GM13977 (cell line): ENCODE measurements around the gene PRKD1.

Source experiments
- DNase-seq: peaks from one replicate; pipeline ENCODE4 v3.0.0; 2012; ENCODE audit warnings: low spot score
- in situ Hi-C: fragments of 300-500 bp; cut with MboI; formaldehyde crosslinking; loops from one replicate; pipeline ENCODE4 v1.12.0; 2022; ENCODE audit warnings: low sequenced_read_pairs, low pct_unique_long_range_greater_than_20kb, mixed read lengths, inconsistent platforms; ENCODE audit not compliant: unreplicated experiment
- TF ChIP-seq, protein P1 (sequence below): IDR thresholded peaks from 2 replicates; pipeline ENCODE4 v1.5.1; 2012; ENCODE audit warnings: mild to moderate bottlenecking, control low read depth; ENCODE audit not compliant: insufficient read depth; ENCODE audit errors: extremely low read depth, missing control alignments

The PRKD1 gene

DNA sequence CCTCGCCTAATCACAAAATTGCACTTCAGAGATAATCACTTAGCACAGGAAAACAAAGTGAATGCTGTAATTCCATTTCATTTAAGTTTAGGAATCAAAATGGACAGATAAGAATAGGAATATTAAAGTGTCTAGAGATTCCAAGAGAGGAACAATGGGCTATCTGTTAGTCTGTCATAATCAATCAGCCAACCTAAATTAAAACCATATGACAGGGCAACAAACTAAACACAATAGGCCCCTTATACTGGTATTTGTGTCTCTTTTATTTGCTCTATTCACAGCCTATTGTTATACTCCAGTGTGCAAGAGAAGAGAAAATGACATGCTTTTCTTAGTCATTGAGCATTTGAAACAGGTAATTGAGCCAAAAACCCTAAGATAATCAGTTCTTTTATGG is 259.4 kb downstream of the PRKD1 start:
- DNase-seq: no peak
- TF ChIP-seq, protein P1, sequence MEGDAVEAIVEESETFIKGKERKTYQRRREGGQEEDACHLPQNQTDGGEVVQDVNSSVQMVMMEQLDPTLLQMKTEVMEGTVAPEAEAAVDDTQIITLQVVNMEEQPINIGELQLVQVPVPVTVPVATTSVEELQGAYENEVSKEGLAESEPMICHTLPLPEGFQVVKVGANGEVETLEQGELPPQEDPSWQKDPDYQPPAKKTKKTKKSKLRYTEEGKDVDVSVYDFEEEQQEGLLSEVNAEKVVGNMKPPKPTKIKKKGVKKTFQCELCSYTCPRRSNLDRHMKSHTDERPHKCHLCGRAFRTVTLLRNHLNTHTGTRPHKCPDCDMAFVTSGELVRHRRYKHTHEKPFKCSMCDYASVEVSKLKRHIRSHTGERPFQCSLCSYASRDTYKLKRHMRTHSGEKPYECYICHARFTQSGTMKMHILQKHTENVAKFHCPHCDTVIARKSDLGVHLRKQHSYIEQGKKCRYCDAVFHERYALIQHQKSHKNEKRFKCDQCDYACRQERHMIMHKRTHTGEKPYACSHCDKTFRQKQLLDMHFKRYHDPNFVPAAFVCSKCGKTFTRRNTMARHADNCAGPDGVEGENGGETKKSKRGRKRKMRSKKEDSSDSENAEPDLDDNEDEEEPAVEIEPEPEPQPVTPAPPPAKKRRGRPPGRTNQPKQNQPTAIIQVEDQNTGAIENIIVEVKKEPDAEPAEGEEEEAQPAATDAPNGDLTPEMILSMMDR: no peak
- in situ Hi-C loops: no loop called here

DNA sequence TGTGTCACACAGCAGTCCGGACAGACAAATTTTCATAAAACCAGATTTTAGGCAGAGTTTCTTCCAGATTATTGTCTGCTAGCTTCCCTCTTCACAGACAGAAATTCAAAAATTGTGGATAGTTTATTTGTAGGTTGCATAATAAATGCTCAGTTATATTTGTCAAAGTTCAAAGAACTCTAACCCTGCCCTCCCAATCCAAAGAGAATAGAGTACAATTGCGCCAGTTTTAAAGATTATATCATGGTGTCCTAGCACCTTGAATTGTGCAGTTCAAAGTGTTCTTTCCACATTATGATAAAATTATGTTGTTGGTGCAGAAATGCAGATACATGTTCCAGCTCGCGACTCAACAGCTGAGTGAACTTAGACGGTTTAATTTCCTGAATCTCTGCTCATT is 263.1 kb downstream of the PRKD1 start:
- in situ Hi-C loops: no loop called here
- TF ChIP-seq, protein P1: no peak
- DNase-seq: no peak

DNA sequence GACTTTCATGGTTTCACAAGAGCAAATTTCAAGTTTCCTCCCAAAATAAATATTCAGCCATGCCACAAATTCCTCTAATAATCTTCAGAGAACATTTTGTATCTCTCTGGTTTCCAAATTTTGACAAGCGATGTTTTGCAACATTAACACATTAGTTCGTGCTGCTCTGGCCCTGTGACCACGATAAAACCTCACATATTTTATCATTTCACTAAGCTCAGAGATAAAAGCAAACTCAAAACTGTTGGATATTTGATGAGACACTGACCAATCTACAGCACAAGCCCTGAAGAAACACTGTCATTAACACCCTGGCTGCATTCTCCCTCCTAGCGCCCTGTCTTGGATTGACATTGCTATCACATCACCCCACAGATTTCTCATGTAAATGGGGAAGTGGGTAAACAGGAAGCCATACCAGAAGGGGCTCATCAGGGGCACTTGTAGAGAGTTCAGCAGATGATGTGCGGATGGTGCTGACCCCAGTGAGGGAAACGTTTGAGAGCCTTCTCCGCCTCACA is 264.3 kb downstream of the PRKD1 start:
- in situ Hi-C loops: no loop called here
- TF ChIP-seq, protein P1: no peak
- no peak for DNase-seq

DNA sequence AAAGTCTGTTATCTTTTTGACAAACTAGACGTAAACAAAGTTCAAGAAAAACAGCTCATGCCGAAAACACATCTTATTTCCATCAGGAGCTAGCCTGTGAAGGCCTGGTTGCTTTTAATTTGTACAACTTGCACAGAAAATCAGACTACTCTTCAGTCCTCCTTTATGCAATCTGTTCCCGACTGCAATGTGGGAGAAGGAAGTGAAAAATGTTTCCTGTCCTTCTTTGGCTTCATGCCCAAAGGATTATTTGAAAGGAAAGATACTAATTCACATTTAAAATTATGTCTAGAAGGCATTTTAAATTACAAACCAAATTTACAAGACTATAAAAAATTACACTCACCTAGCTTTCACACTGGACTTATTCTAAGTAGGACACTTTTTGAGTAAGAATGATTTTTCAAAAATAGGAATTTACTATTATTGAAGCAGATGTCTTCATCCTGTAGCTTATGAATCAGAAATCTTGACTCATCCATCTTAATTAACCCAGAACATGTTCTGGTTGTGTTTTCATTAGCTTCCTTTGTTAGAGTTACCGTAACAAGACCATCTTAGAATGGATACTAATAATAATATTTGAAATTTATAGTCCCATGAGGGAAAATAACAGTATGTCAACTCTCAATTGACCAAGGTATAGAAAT is 272.6 kb downstream of the PRKD1 start:
- TF ChIP-seq, protein P1: no peak
- in situ Hi-C loops: no loop called here
- no peak for DNase-seq

DNA sequence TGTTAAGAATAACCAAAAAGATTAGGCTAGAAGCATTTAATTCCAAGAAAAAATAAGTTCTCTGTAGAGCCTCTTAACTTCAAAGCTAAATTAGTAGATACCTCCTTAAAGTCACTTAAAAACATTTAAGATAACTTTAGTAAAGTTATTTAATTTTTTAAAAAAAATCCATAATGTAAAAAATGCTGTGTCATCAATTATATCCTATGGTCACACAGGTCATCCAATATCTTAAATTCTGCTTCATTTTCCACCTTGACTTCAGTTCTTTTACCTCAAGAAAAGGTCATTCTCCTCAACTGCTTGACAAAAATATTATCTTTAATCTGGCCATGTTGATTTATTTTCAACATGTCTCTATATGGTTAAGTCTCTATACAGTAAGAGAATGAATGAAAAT is 274.3 kb downstream of the PRKD1 start:
- in situ Hi-C loops: no loop called here
- DNase-seq: no peak
- TF ChIP-seq, protein P1: no peak

DNA sequence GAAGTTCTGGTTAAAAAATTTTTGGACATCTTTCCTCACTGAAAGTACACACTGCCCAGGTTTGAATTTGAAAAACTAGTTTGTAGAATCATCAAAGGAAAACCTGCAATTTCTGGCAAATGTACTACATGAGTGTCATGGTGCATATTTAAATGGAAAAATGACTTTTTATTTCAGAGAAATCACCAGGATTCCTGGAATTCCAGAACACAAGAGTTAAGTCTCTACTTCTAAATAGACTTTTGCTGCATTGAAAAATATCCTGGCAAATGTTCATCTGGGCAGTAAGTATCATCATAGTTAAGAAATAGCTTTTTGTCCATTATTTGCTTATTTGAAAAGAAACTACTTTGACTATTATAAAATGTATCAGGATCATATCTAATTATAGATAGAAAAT is 275.1 kb downstream of the PRKD1 start:
- in situ Hi-C loops: no loop called here
- TF ChIP-seq, protein P1: no peak
- DNase-seq: no peak
